Measurements from ENCODE around the gene RBPJL. TPM values are rescaled to one million over a fixed set of nuclear protein-coding genes. Genes with fewer than 3 reads are reported as not detected.
"Not testable (repeated sequence)": the region's sequence is repeated elsewhere in the genome, so short reads cannot be mapped to it uniquely, and the experiment has no call there.

Gene RBPJL
- total RNA-seq, 2 experiments from 2014 or later, result not detected

- DNase-seq (peak; percentile 68), ATAC-seq (peak; percentile 80)
- H3K4me3 Mint-ChIP-seq, result peak within 1 kb of the TSS; percentile 79
- H3K9me3 Mint-ChIP-seq, result no peaks in the 10 kb centered on the region
- peaks cover 8% of the 10 kb centered on the region for H3K36me3 Mint-ChIP-seq (ENCODE audit: low read depth)
- H3K27me3 Mint-ChIP-seq, result peaks cover 2% of the 10 kb centered on the region
- H3K4me1 Mint-ChIP-seq (ENCODE audit: low read depth), result peaks cover 40% of the 10 kb centered on the region
- TF ChIP-seq CTCF (IDR thresholded peaks at IDR 0.05), result no peak
- peak within 1 kb of the TSS; percentile 81 for H3K27ac Mint-ChIP-seq
- POLR2A ChIA-PET, result interaction anchor here (0.6 to 3.9 kb wide), 9 partner anchors 9 to 89 kb away, joined by 3 to 21 read pairs (median 4); partner anchors contain the start of gene SYS1
- CTCF ChIA-PET, result interaction anchor here (0.9 to 4.5 kb wide), 11 partner anchors 15 to 423 kb away, joined by 3 to 20 read pairs (median 7); partner anchors contain the start of gene SYS1
- intact Hi-C loops (cut with micrococcal nuclease), result no loop called here
Observed at GRCh38 chr20:45347936-45348778, 41.5 kb downstream of the RBPJL start, which contains the start of gene SDC4. SDC4 (minus strand) TSS chr20:45348424; CDS start chr20:45348384, 40 bp downstream.

- ChIA-PET CTCF (interaction anchor here (2.4 to 2.9 kb wide), 2 partner anchors 23 to 24 kb away, joined by 8 to 16 read pairs; no protein-coding TSS in a partner anchor), POLR2A (no interaction called here)
- H3K4me1 Mint-ChIP-seq (ENCODE audit: low read depth), result peaks cover 48% of the 10 kb centered on the region
- H3K27me3 Mint-ChIP-seq, result no peaks in the 10 kb centered on the region
- ATAC-seq (no peak), DNase-seq (no peak)
- H3K9me3 Mint-ChIP-seq, result no peaks in the 10 kb centered on the region
- no peak for TF ChIP-seq CTCF (IDR thresholded peaks at IDR 0.05)
- no peak overlapping the region for H3K4me3 Mint-ChIP-seq
- peaks cover 6% of the 10 kb centered on the region for H3K36me3 Mint-ChIP-seq (ENCODE audit: low read depth)
- intact Hi-C loops (cut with micrococcal nuclease), result no loop called here
- H3K27ac Mint-ChIP-seq, result no peak overlapping the region
Observed at GRCh38 chr20:45350217-45350616, 43.6 kb downstream of the RBPJL start.

- DNase-seq; H3K4me3 Mint-ChIP-seq; H3K9me3 Mint-ChIP-seq; H3K27me3 Mint-ChIP-seq; intact Hi-C loops (cut with micrococcal nuclease); H3K36me3 Mint-ChIP-seq (ENCODE audit: low read depth); H3K27ac Mint-ChIP-seq; POLR2A ChIA-PET; ATAC-seq: not testable (repeated sequence)
- H3K4me1 Mint-ChIP-seq (ENCODE audit: low read depth), result peaks cover 49% of the 10 kb centered on the region
- CTCF ChIA-PET, result interaction anchor here (0.9 to 2.9 kb wide), 5 partner anchors 10 to 57 kb away, joined by 3 to 18 read pairs (median 3); partner anchors contain the start of gene SYS1
Observed at GRCh38 chr20:45350795-45351194, 44.2 kb downstream of the RBPJL start.

- H3K4me1 Mint-ChIP-seq (ENCODE audit: low read depth), result peaks cover 43% of the 10 kb centered on the region
- ChIA-PET CTCF (interaction anchor here (0.7 to 2.9 kb wide), 9 partner anchors 10 to 418 kb away, joined by 3 to 18 read pairs (median 5); partner anchors contain the start of gene SYS1), POLR2A (interaction anchor here (1.0 to 1.4 kb wide), 3 partner anchors 9 to 21 kb away, joined by 3 to 4 read pairs (median 3); partner anchors contain the start of gene SYS1)
- H3K27ac Mint-ChIP-seq, result no peak overlapping the region
- H3K9me3 Mint-ChIP-seq, result no peaks in the 10 kb centered on the region
- no peaks in the 10 kb centered on the region for H3K36me3 Mint-ChIP-seq (ENCODE audit: low read depth)
- H3K4me3 Mint-ChIP-seq, result no peak overlapping the region
- no peak for ATAC-seq
- no peak for TF ChIP-seq CTCF (IDR thresholded peaks at IDR 0.05)
- no peak for DNase-seq
- H3K27me3 Mint-ChIP-seq, result no peaks in the 10 kb centered on the region
- intact Hi-C loops (cut with micrococcal nuclease), result no loop called here
Observed at GRCh38 chr20:45352729-45353128, 46.1 kb downstream of the RBPJL start.

GRCh38 chr20:45353746-45354145, 47.1 kb downstream of the RBPJL start:
- no peak for ATAC-seq
- CTCF ChIA-PET, result interaction anchor here (1.1 to 2.4 kb wide), 7 partner anchors 9 to 100 kb away, joined by 4 to 9 read pairs (median 5); partner anchors contain the start of gene SYS1
- POLR2A ChIA-PET, result interaction anchor here (0.9 kb wide), 1 partner anchor 18 kb away, joined by 3 read pairs; no protein-coding TSS in a partner anchor

More at GRCh38 chr20:45353746-45354145, 47.1 kb downstream of the RBPJL start:
- DNase-seq, result no peak
- Mint-ChIP-seq H3K9me3 (no peaks in the 10 kb centered on the region), H3K27ac (peak overlapping the region; percentile 92), H3K4me1 (ENCODE audit: low read depth) (peaks cover 52% of the 10 kb centered on the region), H3K36me3 (ENCODE audit: low read depth) (no peaks in the 10 kb centered on the region), H3K27me3 (no peaks in the 10 kb centered on the region), H3K4me3 (peak overlapping the region; percentile 64)
- intact Hi-C loops (cut with micrococcal nuclease), result no loop called here
- no peak for TF ChIP-seq CTCF (IDR thresholded peaks at IDR 0.05)
